ENCODE results near the gene PLCH1. TPM values are rescaled to one million over a fixed set of nuclear protein-coding genes. Genes with fewer than 3 reads are reported as not detected.

The PLCH1 gene
- total and polyA plus RNA-seq, 2 experiments from 2014 or later = 8.1 to 25.3 TPM

- no peak for ATAC-seq
- Histone ChIP-seq H3K9me2 (ENCODE audit: insufficient read depth) (no peaks in the 10 kb centered on the region), H3K79me2 (replicated peaks; ENCODE audit: insufficient read depth) (peaks cover 10% of the 10 kb centered on the region), H3K4me2 (no peak overlapping the region), H3F3A (replicated peaks; ENCODE audit: low read depth) (no peaks in the 10 kb centered on the region), H4K20me1 (replicated peaks; ENCODE audit: insufficient read depth) (no peaks in the 10 kb centered on the region), H3K4me1 (ENCODE audit: insufficient read depth) (peaks cover 30% of the 10 kb centered on the region), H2AFZ (no peak overlapping the region), H3K27me3 (ENCODE audit: insufficient read depth) (no peaks in the 10 kb centered on the region), H3K4me3 (no peak overlapping the region), H3K27ac (ENCODE audit: low read depth) (no peak overlapping the region), H3K36me3 (ENCODE audit: insufficient read depth) (no peaks in the 10 kb centered on the region)
- H3K4me3 Mint-ChIP-seq = no peak overlapping the region
- TF ChIP-seq NANOG (IDR thresholded peaks at IDR 0.05; ENCODE audit: borderline replicate concordance) = no peak
- no peak for TF ChIP-seq ZNF114 (CRISPR knock-in tag; IDR thresholded peaks at IDR 0.05)
- TF ChIP-seq STAT1 (IDR thresholded peaks at IDR 0.05; ENCODE audit: unreplicated experiment) = no peak
- no peak for TF ChIP-seq CTCF (conservative IDR thresholded peaks at IDR 0.05; ENCODE audit: low read depth in 2 of 2)
- no peaks in the 10 kb centered on the region for H3K27me3 Mint-ChIP-seq (ENCODE audit: insufficient read depth, low read depth, poor library complexity)
- DNase-seq (ENCODE audit: low spot score) = no peak
- peaks cover 17% of the 10 kb centered on the region for H3K4me1 Mint-ChIP-seq
- H3K9me3 Mint-ChIP-seq = no peaks in the 10 kb centered on the region
- no peak overlapping the region for H3K27ac Mint-ChIP-seq
- H3K36me3 Mint-ChIP-seq (ENCODE audit: low read depth) = no peaks in the 10 kb centered on the region
These were observed 98.7 kb downstream of the PLCH1 start for GRCh38 chr3:155646128-155646527.

GRCh38 chr3:155643581-155644165 lies 101.2 kb downstream of the PLCH1 start:
- H2AFZ ChIP-seq = no peak overlapping the region
- H3K27me3 Mint-ChIP-seq (ENCODE audit: insufficient read depth, low read depth, poor library complexity) = no peaks in the 10 kb centered on the region
- H3K9me3 Mint-ChIP-seq = no peaks in the 10 kb centered on the region
- no peak overlapping the region for H3K27ac ChIP-seq (ENCODE audit: low read depth)
- H3K4me3 ChIP-seq = no peak overlapping the region
- no peaks in the 10 kb centered on the region for H4K20me1 ChIP-seq (replicated peaks; ENCODE audit: insufficient read depth)
- H3K4me1 Mint-ChIP-seq = peaks cover 25% of the 10 kb centered on the region
- H3K27ac Mint-ChIP-seq = no peak overlapping the region
- H3K27me3 ChIP-seq (ENCODE audit: insufficient read depth) = no peaks in the 10 kb centered on the region
- H3K9me2 ChIP-seq (ENCODE audit: insufficient read depth) = peaks cover 4% of the 10 kb centered on the region; the same call in 1 of the 2 replicates
- H3K79me2 ChIP-seq (replicated peaks; ENCODE audit: insufficient read depth) = peaks cover 9% of the 10 kb centered on the region
- H3K4me1 ChIP-seq (ENCODE audit: insufficient read depth) = peaks cover 35% of the 10 kb centered on the region
- H3K4me3 Mint-ChIP-seq = no peak overlapping the region
- no peak overlapping the region for H3K4me2 ChIP-seq
- TF ChIP-seq JUNB (IDR thresholded peaks at IDR 0.05; ENCODE audit: unreplicated experiment) (no peak), STAT1 (IDR thresholded peaks at IDR 0.05; ENCODE audit: unreplicated experiment) (no peak), ETS1 (IDR thresholded peaks at IDR 0.05) (no peak)
- H3K36me3 ChIP-seq (ENCODE audit: insufficient read depth) = no peaks in the 10 kb centered on the region
- DNase-seq (ENCODE audit: low spot score) (no peak), ATAC-seq (no peak)
- H3F3A ChIP-seq (replicated peaks; ENCODE audit: low read depth) = no peaks in the 10 kb centered on the region
- H3K36me3 Mint-ChIP-seq (ENCODE audit: low read depth) = no peaks in the 10 kb centered on the region; the same call in 2 of the 3 replicates

GRCh38 chr3:155641956-155642355 lies 102.9 kb downstream of the PLCH1 start:
- Mint-ChIP-seq H3K36me3 (ENCODE audit: low read depth) (no peaks in the 10 kb centered on the region; the same call in 2 of the 3 replicates), H3K4me1 (peaks cover 15% of the 10 kb centered on the region), H3K4me3 (no peak overlapping the region), H3K27me3 (ENCODE audit: insufficient read depth, low read depth, poor library complexity) (no peaks in the 10 kb centered on the region), H3K9me3 (no peaks in the 10 kb centered on the region), H3K27ac (no peak overlapping the region)
- Histone ChIP-seq H3K79me2 (replicated peaks; ENCODE audit: insufficient read depth) (peaks cover 7% of the 10 kb centered on the region), H3K27me3 (ENCODE audit: insufficient read depth) (no peaks in the 10 kb centered on the region), H3K9me2 (ENCODE audit: insufficient read depth) (peaks cover 4% of the 10 kb centered on the region; the same call in 1 of the 2 replicates), H3F3A (replicated peaks; ENCODE audit: low read depth) (no peaks in the 10 kb centered on the region), H3K27ac (ENCODE audit: low read depth) (no peak overlapping the region), H4K20me1 (replicated peaks; ENCODE audit: insufficient read depth) (no peaks in the 10 kb centered on the region), H3K4me2 (no peak overlapping the region), H3K4me1 (ENCODE audit: insufficient read depth) (peaks cover 23% of the 10 kb centered on the region), H2AFZ (no peak overlapping the region), H3K36me3 (ENCODE audit: insufficient read depth) (no peaks in the 10 kb centered on the region), H3K4me3 (no peak overlapping the region)
- DNase-seq (ENCODE audit: low spot score) = no peak
- ATAC-seq = no peak
- TF ChIP-seq EZH2 (IDR thresholded peaks at IDR 0.05; ENCODE audit: low read depth, unreplicated experiment) (no peak), NANOG (IDR thresholded peaks at IDR 0.05; ENCODE audit: borderline replicate concordance) (no peak), EZH2phosphoT487 (IDR thresholded peaks at IDR 0.05; ENCODE audit: unreplicated experiment) (no peak), REST (IDR thresholded peaks at IDR 0.05; ENCODE audit: unreplicated experiment) (no peak), JUNB (IDR thresholded peaks at IDR 0.05; ENCODE audit: unreplicated experiment) (no peak), ZNF331 (CRISPR knock-in tag; IDR thresholded peaks at IDR 0.05; ENCODE audit: low read depth) (no peak), STAT1 (IDR thresholded peaks at IDR 0.05; ENCODE audit: unreplicated experiment) (no peak), ZNF114 (CRISPR knock-in tag; IDR thresholded peaks at IDR 0.05) (no peak), POLR2AphosphoS5 (IDR thresholded peaks at IDR 0.05; ENCODE audit: low read depth) (no peak)
